Stomach (tissue), 9 donors: Measurements from ENCODE around the gene CLSTN3. TPM values are rescaled to one million over a fixed set of nuclear protein-coding genes. Genes with fewer than 3 reads are reported as not detected.

Experiments used
- DNase-seq, 2 donors: peaks; one replicate each; pipeline versions ENCODE4 v3.0.0 to v3.0.0-alpha.2; 2013 to 2019
- H3K27ac ChIP-seq, 5 donors: fragments of 200-600 bp in 4 of 5; sonication (generic) in 4 of 5; one replicate each; pipeline ENCODE4 v1.5.1; 2013 to 2019; ENCODE audit warnings: mild to moderate bottlenecking in 1 of 5, moderate library complexity in 1 of 5
- H3K27me3 ChIP-seq, 3 donors: fragments of 200-600 bp; sonication (generic); one replicate each; pipeline ENCODE4 v1.5.1; 2017 to 2019; ENCODE audit warnings: mixed run types in 1 of 3
- H3K36me3 ChIP-seq, 4 donors: fragments of 200-600 bp; sonication (generic); 1 replicate in 3 of 4; 2 replicates in 1 of 4; pipeline ENCODE4 v1.5.1; 2016 to 2019
- H3K4me1 ChIP-seq, 4 donors: fragments of 200-600 bp; sonication (generic); one replicate each; pipeline ENCODE4 v1.5.1; 2016 to 2019
- H3K4me3 ChIP-seq, 4 donors: fragments of 200-600 bp; sonication (generic) in 3 of 4; one replicate each; pipeline ENCODE4 v1.5.1; 2016 to 2019; ENCODE audit warnings: mild to moderate bottlenecking in 1 of 4
- H3K9me3 ChIP-seq, 4 donors: fragments of 200-600 bp; sonication (generic); one replicate each; pipeline ENCODE4 v1.5.1; 2016 to 2019
- CTCF ChIP-seq, 7 experiments: fragments of 450-650 bp in 4 of 7; fragments of 200-600 bp in 3 of 7; sonication (generic) in 3 of 7; IDR thresholded peaks; one replicate each; pipeline ENCODE4 v1.5.1; 2016 to 2019; ENCODE audit warnings: antibody characterized with exemption in 7 of 7, control low read depth in 2 of 7, mild to moderate bottlenecking in 1 of 7
- EP300 ChIP-seq: sonication (generic); formaldehyde crosslinking; IDR thresholded peaks from one replicate; pipeline ENCODE4 v1.6.1; 2017; ENCODE audit warnings: antibody characterized with exemption
- POLR2A ChIP-seq, 4 donors: fragments of 450-650 bp; IDR thresholded peaks; one replicate each; pipeline ENCODE4 v1.6.1; 2016; ENCODE audit warnings: antibody characterized with exemption in 4 of 4, control low read depth in 2 of 4, mild to moderate bottlenecking in 1 of 4, moderate library complexity in 1 of 4
- POLR2AphosphoS5 ChIP-seq, 3 donors: sonication (generic); formaldehyde crosslinking; IDR thresholded peaks; one replicate each; pipeline ENCODE4 v1.6.1; 2016; ENCODE audit warnings: antibody characterized with exemption in 3 of 3
- WGBS, 5 donors: extraction: QIAGEN DNeasy Blood & Tissue Kit in 3 of 5; methylation state at CpG; one replicate each; pipeline versions ENCODE4 v1.1.5 to v1.1.7; 2013 to 2018; 5-methylcytosine and 5-hydroxymethylcytosine counted together
- intact Hi-C: fragments of 100-400 bp; cut with DNase I; formaldehyde crosslinking; loops from one replicate; pipeline ENCODE4 v1.15.1; 2023; ENCODE audit warnings: low total_unique reads
- polyA plus RNA-seq, 3 donors: library from polyadenylated mRNA; stranded (reverse); fragments of 200-250 nt; gene quantifications; one replicate each; pipeline ENCODE4 v1.2.3, GENCODE V29; 2013
- total RNA-seq, 5 donors: library from RNA; depleted of rRNA; stranded (reverse); fragments of >200 nt; gene quantifications; one replicate each; pipeline versions ENCODE4 v1.1.0 to v1.2.3, GENCODE V29; 2014 to 2016
- donor health status: healthy with polysubstance abuse.
- donor health status: Bipolar disorder and iron deficiency.
- donor health status: healthy.

The CLSTN3 gene
- total and polyA plus RNA-seq, 8 donors: 2.4 to 149 (median 17.5) TPM

GRCh38 chr12:7142056-7142644 is 12.0 kb downstream of the CLSTN3 start:
- DNase-seq: peak; percentile 41 to 64
- TF ChIP-seq CTCF (IDR thresholded peaks at IDR 0.05) (peak in 5 of 7 experiments; percentile 51 to 62 (median 54)), POLR2A (IDR thresholded peaks at IDR 0.05) (no peak), POLR2AphosphoS5 (IDR thresholded peaks at IDR 0.05) (no peak)
- Histone ChIP-seq H3K27ac (no peak overlapping the region), H3K4me1 (no peaks in the 10 kb centered on the region), H3K27me3 (no peaks in the 10 kb centered on the region), H3K4me3 (no peak overlapping the region), H3K9me3 (no peaks in the 10 kb centered on the region), H3K36me3 (peaks cover under 1 to 78% (median 62%) of the 10 kb centered on the region in 4 donors)
- intact Hi-C loops: no loop called here
- 68 to 83% (median 70%) methylated on average over 5 of the region's 5 CpGs for WGBS, 5 donors

- intact Hi-C loops: no loop called here
- Histone ChIP-seq H3K4me1 (no peaks in the 10 kb centered on the region), H3K9me3 (no peaks in the 10 kb centered on the region), H3K27ac (no peak overlapping the region), H3K27me3 (no peaks in the 10 kb centered on the region), H3K4me3 (no peak overlapping the region), H3K36me3 (peaks cover 0 to 78% (median 54%) of the 10 kb centered on the region in 4 donors)
- 93 to 96% (median 95%) methylated on average over 13 to 18 of the region's 18 CpGs for WGBS, 5 donors
- no peak for DNase-seq
- TF ChIP-seq POLR2A (IDR thresholded peaks at IDR 0.05): no peak
- no peak for TF ChIP-seq POLR2AphosphoS5 (IDR thresholded peaks at IDR 0.05)
- no peak for TF ChIP-seq EP300
These were observed 12.8 kb downstream of the CLSTN3 start for GRCh38 chr12:7142809-7143465.

- Histone ChIP-seq H3K9me3 (no peaks in the 10 kb centered on the region), H3K36me3 (peaks cover 0 to 78% (median 55%) of the 10 kb centered on the region in 4 donors), H3K4me1 (no peaks in the 10 kb centered on the region), H3K27me3 (no peaks in the 10 kb centered on the region), H3K4me3 (no peak overlapping the region), H3K27ac (no peak overlapping the region)
- DNase-seq: no peak
- TF ChIP-seq EP300 (no peak), CTCF (IDR thresholded peaks at IDR 0.05) (no peak), POLR2AphosphoS5 (IDR thresholded peaks at IDR 0.05) (no peak), POLR2A (IDR thresholded peaks at IDR 0.05) (no peak)
- 88 to 96% (median 94%) methylated on average over 6 to 7 of the region's 7 CpGs for WGBS, 5 donors
- intact Hi-C loops: no loop called here
These were observed 13.4 kb downstream of the CLSTN3 start for GRCh38 chr12:7143564-7143963.

- peak in 1 of 2 donors; percentile 52 for DNase-seq
- H3K27ac ChIP-seq: no peak overlapping the region
- intact Hi-C loops: no loop called here
- no peaks in the 10 kb centered on the region for H3K27me3 ChIP-seq
- H3K4me3 ChIP-seq: no peak overlapping the region
- H3K9me3 ChIP-seq: no peaks in the 10 kb centered on the region
- no peaks in the 10 kb centered on the region for H3K4me1 ChIP-seq
- peak in 3 of 7 experiments; percentile 9 to 35 (median 24) for TF ChIP-seq CTCF (IDR thresholded peaks at IDR 0.05)
- TF ChIP-seq POLR2AphosphoS5 (IDR thresholded peaks at IDR 0.05): no peak
- TF ChIP-seq EP300: no peak
- no peak for TF ChIP-seq POLR2A (IDR thresholded peaks at IDR 0.05)
- peaks cover 0 to 80% (median 58%) of the 10 kb centered on the region in 4 donors for H3K36me3 ChIP-seq
- WGBS, 5 donors: 43 to 50% (median 43%) methylated on average over 11 of the region's 11 CpGs
These were observed 14.4 kb downstream of the CLSTN3 start for GRCh38 chr12:7144414-7145120.
